CD4-positive, alpha-beta T cell (primary cell): ENCODE measurements around the gene TIGIT. TPM values are rescaled to one million over a fixed set of nuclear protein-coding genes. Genes with fewer than 3 reads are reported as not detected.

Source experiments
- ATAC-seq: fragments of 200-7000 bp; cut with Tn5 transposase; one replicate; pipeline ENCODE4 v1.10.0; 2022; ENCODE audit warnings: mild to moderate bottlenecking; ENCODE audit not compliant: poor library complexity
- CTCF ChIA-PET: fragments of 350-600 bp; sonication (Branson Sonifier 250); formaldehyde crosslinking; loops from one replicate; lab custom pipeline; 2021; ENCODE audit warnings: antibody characterized with exemption, inconsistent platforms; lab: Charles Lee
- POLR2A ChIA-PET: fragments of 350-600 bp; sonication (Branson Sonifier 250); formaldehyde crosslinking; loops from one replicate; lab custom pipeline; 2021; ENCODE audit warnings: antibody characterized with exemption, inconsistent platforms; lab: Charles Lee
- DNase-seq, 14 experiments: peaks; one replicate each; pipeline ENCODE4 v3.0.0-alpha.2; 2013 to 2020; ENCODE audit warnings: mixed read lengths in 2 of 14
- H3K27ac ChIP-seq, 2 donors: one replicate each; pipeline versions ENCODE4 v1.5.1 to v1.7.0; 2013; ENCODE audit warnings: low read length in 2 of 2, low read depth in 1 of 2, mild to moderate bottlenecking in 1 of 2
- H3K27me3 ChIP-seq, 2 experiments: 1 replicate in 1 of 2; 2 replicates in 1 of 2; pipeline versions ENCODE4 v1.6.1 to v1.7.0; 2013; ENCODE audit warnings: low read length in 2 of 2, control low read depth in 1 of 2, mild to moderate bottlenecking in 1 of 2, moderate library complexity in 1 of 2; ENCODE audit not compliant: insufficient read depth in 2 of 2, control insufficient read depth in 1 of 2
- H3K36me3 ChIP-seq: one replicate; pipeline ENCODE4 v1.6.1; 2013; ENCODE audit warnings: low read length, control low read depth; ENCODE audit not compliant: insufficient read depth
- H3K4me1 ChIP-seq: one replicate; pipeline ENCODE4 v1.6.1; 2013; ENCODE audit warnings: low read length, control low read depth; ENCODE audit not compliant: insufficient read depth
- H3K4me3 ChIP-seq: one replicate; pipeline ENCODE4 v1.5.1; 2013; ENCODE audit warnings: mild to moderate bottlenecking, low read length, moderate library complexity
- H3K9me3 ChIP-seq, 2 experiments: 1 replicate in 1 of 2; 2 replicates in 1 of 2; pipeline versions ENCODE4 v1.6.1 to v1.7.0; 2013; ENCODE audit warnings: low read length in 2 of 2, mild to moderate bottlenecking in 2 of 2, control low read depth in 1 of 2, moderate library complexity in 1 of 2; ENCODE audit not compliant: control insufficient read depth in 1 of 2, insufficient read depth in 1 of 2
- H3K27ac Mint-ChIP-seq: one replicate; pipeline ENCODE4 v1.8.0; 2020; ENCODE audit warnings: mixed read lengths
- H3K27me3 Mint-ChIP-seq: one replicate; pipeline ENCODE4 v1.8.0; 2021; ENCODE audit warnings: mixed read lengths
- H3K36me3 Mint-ChIP-seq: one replicate; pipeline ENCODE4 v1.8.0; 2021; ENCODE audit warnings: low read depth, mixed read lengths
- H3K4me1 Mint-ChIP-seq: one replicate; pipeline ENCODE4 v1.8.0; 2021; ENCODE audit warnings: low read depth, mixed read lengths
- H3K4me3 Mint-ChIP-seq: one replicate; pipeline ENCODE4 v1.8.0; 2020; ENCODE audit warnings: mild to moderate bottlenecking, mixed read lengths
- H3K9me3 Mint-ChIP-seq: one replicate; pipeline ENCODE4 v1.8.0; 2020; ENCODE audit warnings: mixed read lengths
- CTCF ChIP-seq: fragments of 200-600 bp; IDR thresholded peaks from one replicate; pipeline ENCODE4 v1.8.0; 2022; ENCODE audit warnings: antibody characterized with exemption, mild to moderate bottlenecking
- intact Hi-C, 2 experiments: fragments of 100-400 bp; cut with DNase I in 1 of 2; cut with micrococcal nuclease in 1 of 2; formaldehyde crosslinking; loops; one replicate each; pipeline versions ENCODE4 v1.15.1 to v1.9.0; 2023 to 2025; cut with DNase I, micrococcal nuclease
- total RNA-seq, 174 experiments: library from RNA in 2 of 174; stranded (reverse) in 2 of 174; gene quantifications; one replicate each; pipeline ENCODE4 v1.2.3 and lab custom pipeline; 2021 to 2026

Gene TIGIT
- total RNA-seq, 2 experiments from 2014 or later, result 3.5 to 4.2 TPM

- TF ChIP-seq CTCF, result no peak
- Histone ChIP-seq H3K27me3 (no peaks in the 10 kb centered on the region), H3K36me3 (peaks cover 6% of the 10 kb centered on the region), H3K4me1 (peaks cover 33% of the 10 kb centered on the region), H3K4me3 (peak overlapping the region; percentile 22), H3K9me3 (no peaks in the 10 kb centered on the region), H3K27ac (no peak overlapping the region)
- Mint-ChIP-seq H3K4me1 (peaks cover 11% of the 10 kb centered on the region), H3K27ac (no peak overlapping the region), H3K4me3 (no peak overlapping the region), H3K27me3 (no peaks in the 10 kb centered on the region), H3K36me3 (no peaks in the 10 kb centered on the region), H3K9me3 (no peaks in the 10 kb centered on the region)
- ChIA-PET CTCF (interaction anchor here (1.0 to 1.8 kb wide), 6 partner anchors 9 to 147 kb away, joined by 4 to 11 read pairs (median 4); no protein-coding TSS in a partner anchor), POLR2A (interaction anchor here (0.7 to 2.9 kb wide), 6 partner anchors 8 to 86 kb away, joined by 3 to 15 read pairs (median 4); no protein-coding TSS in a partner anchor)
- ATAC-seq, result no peak
- no peak for DNase-seq
- intact Hi-C loops, result loop anchor here (1.0 kb wide), 1 partner anchor 148 kb away; no protein-coding TSS in a partner anchor
Observed at GRCh38 chr3:114299941-114300624, 6.3 kb downstream of the TIGIT start.

GRCh38 chr3:114307222-114307830 lies 13.5 kb downstream of the TIGIT start:
- H3K27me3 ChIP-seq, result no peaks in the 10 kb centered on the region
- peak; percentile 54 for ATAC-seq
- peak overlapping the region; percentile 51 to 81 for H3K27ac ChIP-seq
- H3K27me3 Mint-ChIP-seq, result no peaks in the 10 kb centered on the region
- H3K4me1 Mint-ChIP-seq, result peaks cover 31% of the 10 kb centered on the region
- peak overlapping the region; percentile 18 for H3K4me3 ChIP-seq
- no peaks in the 10 kb centered on the region for H3K36me3 Mint-ChIP-seq
- peaks cover 56% of the 10 kb centered on the region for H3K4me1 ChIP-seq
- peak in 3 of 14 experiments; percentile 62 to 78 (median 66) for DNase-seq
- POLR2A ChIA-PET, result interaction anchor here (0.7 to 2.8 kb wide), 12 partner anchors 9 to 840 kb away, joined by 3 to 24 read pairs (median 3); partner anchors contain the start of genes TIGIT and ZBTB20
- CTCF ChIA-PET, result interaction anchor here (1.2 to 2.2 kb wide), 4 partner anchors 16 to 1477 kb away, joined by 4 to 8 read pairs (median 4); no protein-coding TSS in a partner anchor
- H3K9me3 ChIP-seq, result no peaks in the 10 kb centered on the region
- intact Hi-C loops, result no loop called here
- H3K9me3 Mint-ChIP-seq, result no peaks in the 10 kb centered on the region
- H3K27ac Mint-ChIP-seq, result peak overlapping the region; percentile 75
- H3K36me3 ChIP-seq, result peaks cover 4% of the 10 kb centered on the region
- peak overlapping the region; percentile 58 for H3K4me3 Mint-ChIP-seq
- TF ChIP-seq CTCF, result no peak

GRCh38 chr3:114307832-114308231 lies 14.0 kb downstream of the TIGIT start:
- H3K36me3 Mint-ChIP-seq, result no peaks in the 10 kb centered on the region
- Histone ChIP-seq H3K36me3 (peaks cover 4% of the 10 kb centered on the region), H3K9me3 (no peaks in the 10 kb centered on the region), H3K27me3 (no peaks in the 10 kb centered on the region), H3K4me1 (peaks cover 56% of the 10 kb centered on the region), H3K27ac (peak overlapping the region; percentile 51 to 81), H3K4me3 (peak overlapping the region; percentile 18)
- ChIA-PET POLR2A (interaction anchor here (0.7 to 2.8 kb wide), 10 partner anchors 9 to 839 kb away, joined by 3 to 24 read pairs (median 4); partner anchors contain the start of genes TIGIT and ZBTB20), CTCF (interaction anchor here (1.2 to 2.2 kb wide), 4 partner anchors 16 to 1477 kb away, joined by 4 to 8 read pairs (median 4); no protein-coding TSS in a partner anchor)
- ATAC-seq, result no peak
- peak in 1 of 14 experiments; percentile 20 for DNase-seq
- H3K27me3 Mint-ChIP-seq, result no peaks in the 10 kb centered on the region
- H3K4me1 Mint-ChIP-seq, result peaks cover 32% of the 10 kb centered on the region
- H3K4me3 Mint-ChIP-seq, result peak overlapping the region; percentile 58
- peak overlapping the region; percentile 75 for H3K27ac Mint-ChIP-seq
- TF ChIP-seq CTCF, result no peak
- intact Hi-C loops, result no loop called here
- no peaks in the 10 kb centered on the region for H3K9me3 Mint-ChIP-seq
